ENCODE results near the gene KIRREL3.
A peak's percentile ranks its signal among the peaks of the same experiment; 100 is the strongest.

KIRREL3 gene

GRCh38 chr11:126630893-126631798 lies 369.4 kb downstream of the KIRREL3 start:
- DNase-seq (ENCODE audit: low spot score) = no peak

GRCh38 chr11:126630488-126630887 lies 370.1 kb downstream of the KIRREL3 start:
- DNase-seq (ENCODE audit: low spot score) = no peak

GRCh38 chr11:126628790-126629621 lies 371.6 kb downstream of the KIRREL3 start:
- DNase-seq (ENCODE audit: low spot score) = no peak

- DNase-seq (ENCODE audit: low spot score) = no peak
Measured at GRCh38 chr11:126628450-126628789, 372.1 kb downstream of the KIRREL3 start.

- DNase-seq (ENCODE audit: low spot score) = no peak
Measured at GRCh38 chr11:126627421-126627820, 373.1 kb downstream of the KIRREL3 start.

- no peak for DNase-seq (ENCODE audit: low spot score)
Measured at GRCh38 chr11:126624506-126624905, 376.1 kb downstream of the KIRREL3 start.

- no peak for DNase-seq (ENCODE audit: low spot score)
Measured at GRCh38 chr11:126619516-126619915, 381.1 kb downstream of the KIRREL3 start.

- DNase-seq (ENCODE audit: low spot score) = no peak
Measured at GRCh38 chr11:126615845-126616244, 384.7 kb downstream of the KIRREL3 start.

GRCh38 chr11:126613272-126613671 lies 387.3 kb downstream of the KIRREL3 start:
- DNase-seq (ENCODE audit: low spot score) = no peak

GRCh38 chr11:126612671-126613070 lies 387.9 kb downstream of the KIRREL3 start:
- no peak for DNase-seq (ENCODE audit: low spot score)

GRCh38 chr11:126611438-126611837 lies 389.1 kb downstream of the KIRREL3 start:
- no peak for DNase-seq (ENCODE audit: low spot score)

GRCh38 chr11:126608658-126609057 lies 391.9 kb downstream of the KIRREL3 start:
- no peak for DNase-seq (ENCODE audit: low spot score)

- DNase-seq (ENCODE audit: low spot score) = no peak
Measured at GRCh38 chr11:126607776-126608541, 392.6 kb downstream of the KIRREL3 start.

- peak; percentile 45 for DNase-seq (ENCODE audit: low spot score)
Measured at GRCh38 chr11:126607374-126607773, 393.2 kb downstream of the KIRREL3 start.

- DNase-seq (ENCODE audit: low spot score) = no peak
Measured at GRCh38 chr11:126606484-126606883, 394.1 kb downstream of the KIRREL3 start.

GRCh38 chr11:126604461-126604860 lies 396.1 kb downstream of the KIRREL3 start:
- no peak for DNase-seq (ENCODE audit: low spot score)

GRCh38 chr11:126603486-126603885 lies 397.1 kb downstream of the KIRREL3 start:
- no peak for DNase-seq (ENCODE audit: low spot score)

- no peak for DNase-seq (ENCODE audit: low spot score)
Measured at GRCh38 chr11:126602993-126603392, 397.6 kb downstream of the KIRREL3 start.

- DNase-seq (ENCODE audit: low spot score) = no peak
Measured at GRCh38 chr11:126602349-126602940, 398.1 kb downstream of the KIRREL3 start.

GRCh38 chr11:126601550-126602215 lies 398.9 kb downstream of the KIRREL3 start:
- DNase-seq (ENCODE audit: low spot score) = no peak

- DNase-seq (ENCODE audit: low spot score) = no peak
Measured at GRCh38 chr11:126601136-126601535, 399.4 kb downstream of the KIRREL3 start.
